HG03135 (cell line): ENCODE data around the gene CASK.

ENCODE experiments used
- ATAC-seq: cut with Tn5 transposase; IDR thresholded peaks from one replicate; pipeline ENCODE4 v1.9.1; 2021; ENCODE audit warnings: mild to moderate bottlenecking, moderate library complexity; ENCODE audit not compliant: unreplicated experiment

The CASK gene

GRCh38 chrX:41591906-41592305, 331.4 kb downstream of the CASK start:
- no peak for ATAC-seq

GRCh38 chrX:41590641-41591040, 332.7 kb downstream of the CASK start:
- no peak for ATAC-seq

DNA sequence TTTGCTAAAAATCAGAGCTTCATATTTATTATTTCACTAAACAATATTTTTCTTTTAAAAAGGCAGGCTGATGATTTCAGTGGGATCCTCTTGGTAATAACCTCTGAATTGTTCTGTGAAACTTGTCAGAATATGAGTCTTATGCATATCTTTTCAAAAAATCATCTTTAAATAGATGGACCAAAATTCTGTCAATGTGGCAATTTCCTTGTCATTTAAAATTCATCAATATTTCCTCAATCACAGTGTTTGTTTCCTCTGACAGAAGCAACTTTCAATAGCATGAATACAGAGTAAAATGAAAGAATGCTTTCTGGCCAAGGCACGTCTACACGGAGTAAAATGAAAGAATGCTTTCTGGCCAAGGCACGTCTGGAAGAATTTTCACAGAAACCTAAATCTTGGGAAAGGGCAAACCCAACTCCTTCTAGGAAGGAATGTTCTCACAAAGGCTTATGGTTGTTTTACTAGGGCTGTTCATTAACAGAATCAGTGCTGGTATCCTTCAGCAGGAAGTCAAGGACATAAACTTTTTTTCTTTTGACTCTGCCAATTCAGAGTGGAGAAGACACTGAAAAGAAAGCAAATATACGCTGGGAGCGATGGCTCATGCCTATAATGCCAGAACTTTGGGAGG, 333.6 kb downstream of the CASK start:
- ATAC-seq, result no peak

DNA sequence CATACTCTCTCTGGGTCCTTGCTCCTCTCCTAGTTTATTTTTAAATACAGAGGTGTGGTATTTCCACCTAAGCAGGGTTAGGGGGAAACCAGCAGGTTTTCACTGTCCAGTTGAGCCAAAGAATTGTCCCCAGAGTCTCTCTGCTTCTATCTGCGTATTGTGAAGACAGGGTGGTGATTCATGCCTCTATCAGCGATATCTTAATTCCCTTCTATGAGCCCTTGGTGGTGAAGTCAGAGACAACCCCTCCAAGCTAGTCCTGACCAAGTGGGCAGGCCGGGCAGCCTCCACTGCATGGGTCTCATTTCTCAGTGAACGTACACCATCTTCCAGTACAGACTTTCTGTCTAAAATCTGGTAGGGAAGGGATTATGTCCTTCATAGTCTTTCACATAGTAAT, 335.1 kb downstream of the CASK start:
- no peak for ATAC-seq

GRCh38 chrX:41580423-41581064, 342.8 kb downstream of the CASK start:
- ATAC-seq, result no peak

DNA sequence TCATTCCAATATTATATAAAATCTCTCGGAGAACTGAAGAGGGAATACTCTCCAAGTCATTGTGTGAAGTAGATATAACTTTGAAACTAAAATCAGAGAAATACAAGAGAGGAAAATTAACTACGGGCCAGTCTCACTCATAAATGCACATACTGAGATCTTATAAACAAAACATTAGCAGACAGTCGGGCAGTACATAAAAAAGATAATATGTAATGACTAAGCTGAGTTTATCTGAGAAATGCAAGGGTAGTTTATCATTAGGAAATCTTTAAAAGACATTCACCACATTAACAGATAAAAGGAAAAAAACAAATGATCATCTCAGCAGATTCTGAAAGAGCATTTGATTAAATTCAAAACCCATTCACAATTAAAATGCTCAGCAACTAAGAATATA, 359.5 kb downstream of the CASK start:
- ATAC-seq, result no peak

- ATAC-seq, result peak; percentile 90
Observed at GRCh38 chrX:41561045-41561444, 362.3 kb downstream of the CASK start.

DNA sequence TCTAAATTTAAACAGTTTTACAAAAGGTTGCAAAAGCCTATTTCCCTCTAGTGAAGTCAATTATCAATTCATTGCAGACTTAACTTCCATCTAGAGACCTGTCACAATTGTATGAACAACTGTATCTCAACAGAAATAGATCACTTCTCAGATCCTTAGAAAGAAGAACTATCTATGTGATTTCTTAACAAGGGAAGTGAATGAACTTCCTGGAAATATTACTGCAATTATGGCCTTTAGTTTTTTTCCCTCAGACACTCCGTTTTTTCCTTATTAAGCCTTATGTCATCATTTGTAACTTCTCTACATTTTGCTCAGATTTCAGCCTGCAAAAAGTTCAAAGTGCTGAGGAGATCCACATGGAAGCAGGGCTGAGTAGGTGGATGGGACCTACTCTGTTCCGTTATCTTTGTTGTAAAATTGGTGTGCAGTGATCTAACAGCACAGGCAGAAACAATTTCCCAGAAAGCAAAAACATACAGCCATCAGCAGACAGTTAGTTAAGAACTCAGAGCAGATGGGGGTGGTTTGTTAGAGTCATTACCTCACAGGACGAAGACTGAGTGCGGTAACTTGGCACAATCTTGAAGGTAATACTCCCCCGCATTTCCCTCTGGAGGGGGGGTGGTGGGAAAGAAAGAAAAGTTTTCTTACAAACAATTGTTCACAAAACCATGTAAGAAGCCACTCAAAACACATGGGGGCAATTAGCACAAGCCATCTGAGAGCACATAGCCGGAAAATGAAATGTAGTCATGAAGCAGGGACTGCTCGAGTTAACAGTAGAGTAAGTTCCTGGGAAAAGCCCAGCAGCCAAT, 363.9 kb downstream of the CASK start:
- ATAC-seq, result no peak

DNA sequence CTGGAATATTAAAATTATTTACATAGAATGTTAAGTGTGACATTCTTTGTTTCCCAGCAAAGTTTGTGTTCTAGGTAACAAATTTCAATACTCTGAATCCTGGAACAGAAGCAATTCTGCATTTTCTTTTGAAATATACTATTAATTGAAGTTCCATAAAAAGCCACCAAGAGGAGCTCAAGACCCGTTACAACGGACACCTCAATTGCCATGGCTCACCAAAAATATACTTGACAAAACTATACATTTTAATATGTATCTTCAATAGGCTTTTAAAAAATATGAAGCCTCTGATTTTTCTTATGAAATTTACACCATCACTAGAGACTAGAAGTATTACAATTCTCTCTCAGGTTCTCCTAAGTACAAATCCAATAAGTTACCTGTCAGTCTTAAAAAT, 364.8 kb downstream of the CASK start:
- no peak for ATAC-seq

DNA sequence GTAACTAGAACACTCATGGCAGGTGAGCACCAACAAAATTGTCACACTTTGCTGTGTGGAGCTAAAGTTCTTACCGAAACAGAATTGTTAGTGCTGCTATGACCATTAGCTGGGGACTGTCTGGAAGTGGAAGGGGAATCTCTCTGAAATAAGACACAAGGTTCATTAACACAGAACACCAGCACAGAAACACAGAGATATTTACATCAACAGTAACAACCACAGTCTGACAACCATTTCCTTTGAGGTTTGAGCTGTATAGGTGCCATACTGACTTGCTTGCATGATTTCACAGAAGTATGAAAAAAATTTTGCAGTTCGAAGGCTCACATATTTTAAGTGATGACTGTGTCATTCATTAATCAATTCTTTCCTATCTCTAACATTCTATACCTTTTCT, 366.4 kb downstream of the CASK start:
- no peak for ATAC-seq

DNA sequence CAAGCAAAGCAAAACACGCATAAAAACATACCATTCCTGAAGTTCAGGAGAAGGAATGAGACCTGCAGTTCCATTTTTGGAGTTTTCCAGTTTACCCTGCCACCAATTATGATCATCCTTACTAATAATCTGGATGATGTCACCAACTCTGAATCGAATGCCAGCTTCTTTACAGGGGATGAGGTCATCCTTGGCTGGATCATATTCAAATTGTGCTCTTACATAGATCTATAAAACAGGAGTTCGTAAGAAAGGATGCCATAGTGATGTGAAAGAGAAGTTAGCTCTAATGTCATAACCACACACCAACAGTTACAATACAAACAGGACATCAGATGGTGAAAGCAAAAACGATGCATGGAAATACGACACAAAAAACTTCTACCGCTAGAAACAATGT, 369.7 kb downstream of the CASK start:
- no peak for ATAC-seq

- ATAC-seq, result no peak
Observed at GRCh38 chrX:41548411-41548810, 374.9 kb downstream of the CASK start.

GRCh38 chrX:41543668-41544067, 379.7 kb downstream of the CASK start:
- no peak for ATAC-seq

GRCh38 chrX:41543025-41543424, 380.3 kb downstream of the CASK start:
- no peak for ATAC-seq

DNA sequence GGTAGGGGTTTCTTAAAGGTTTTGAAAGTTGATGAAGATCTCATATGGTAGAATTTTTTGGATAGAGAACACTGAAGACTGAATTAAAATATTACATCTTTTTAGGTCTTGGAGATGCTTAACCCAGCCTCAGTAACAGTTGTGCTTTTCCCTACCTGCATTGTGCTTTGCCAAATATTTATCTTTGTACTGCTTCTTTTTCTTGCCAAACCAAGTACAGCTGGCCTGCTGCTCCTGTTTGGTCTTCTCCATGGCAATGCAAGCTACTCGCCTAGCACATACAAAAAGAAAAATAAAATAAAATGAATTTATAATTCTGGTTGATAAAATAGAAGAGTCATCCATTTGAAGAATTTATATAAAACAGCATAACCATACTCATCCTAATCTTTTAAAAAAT, 380.8 kb downstream of the CASK start:
- no peak for ATAC-seq

- ATAC-seq, result no peak
Observed at GRCh38 chrX:41542135-41542534, 381.2 kb downstream of the CASK start.

- no peak for ATAC-seq
Observed at GRCh38 chrX:41541386-41541785, 382.0 kb downstream of the CASK start.

- no peak for ATAC-seq
Observed at GRCh38 chrX:41538707-41539106, 384.6 kb downstream of the CASK start.

DNA sequence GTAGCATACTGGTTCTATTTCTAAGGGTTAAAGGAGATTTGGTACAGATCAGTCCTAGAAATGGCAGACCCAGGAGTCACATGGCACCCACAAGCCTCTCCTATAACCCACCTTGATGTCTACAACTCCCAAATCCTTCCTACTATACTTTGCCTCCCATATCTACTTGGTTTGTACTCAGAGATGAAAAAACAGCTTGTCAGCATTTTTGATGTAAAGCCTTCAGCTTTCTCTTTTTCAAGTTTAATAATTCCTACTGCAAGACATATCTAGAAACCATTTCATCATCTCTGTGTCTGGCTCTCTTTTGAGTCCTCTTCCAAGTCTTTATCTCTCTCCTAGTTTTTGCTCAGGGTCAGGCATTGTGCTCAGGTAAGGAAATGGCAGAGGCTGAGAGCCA, 393.3 kb downstream of the CASK start:
- no peak for ATAC-seq

DNA sequence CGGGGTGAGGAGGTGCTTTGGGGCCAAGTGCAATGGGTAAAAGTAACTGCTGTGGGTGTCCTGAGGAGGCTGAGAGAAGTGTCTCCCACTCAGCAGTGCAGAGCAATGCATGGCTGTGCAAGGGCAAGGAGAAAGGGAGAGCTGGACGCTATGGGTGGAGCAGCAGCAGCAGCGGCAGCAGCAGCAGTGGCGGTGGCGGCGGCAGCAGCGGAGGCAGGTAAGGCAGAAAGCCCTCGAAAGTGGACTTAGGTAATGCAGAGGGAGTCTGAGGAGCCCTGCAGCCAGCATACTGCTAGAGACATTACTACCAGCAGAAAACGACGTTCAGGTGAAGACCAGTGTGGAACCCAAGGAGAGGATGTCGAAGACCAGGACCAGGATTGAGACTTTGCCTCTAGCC, 394.1 kb downstream of the CASK start:
- ATAC-seq, result no peak

- no peak for ATAC-seq
Observed at GRCh38 chrX:41528784-41529183, 394.6 kb downstream of the CASK start.

DNA sequence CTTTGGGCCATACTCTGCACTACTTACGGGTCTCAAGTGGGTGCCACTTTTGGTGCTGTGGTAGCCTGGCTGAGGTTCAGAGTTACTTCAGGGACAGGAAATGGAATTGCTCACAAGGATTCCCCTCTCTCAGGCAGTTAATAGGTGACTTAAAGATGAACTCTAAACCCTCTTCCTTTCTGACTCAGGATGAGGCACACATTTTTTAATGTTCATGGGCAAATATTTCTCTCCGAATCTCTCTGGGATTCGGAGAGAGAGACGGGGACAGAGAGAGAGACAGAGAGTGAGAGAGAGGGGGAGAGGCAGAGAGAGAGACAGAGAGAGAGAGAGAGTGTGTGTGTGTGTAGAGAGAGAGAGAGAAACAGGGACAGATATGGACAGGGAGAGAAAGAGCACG, 396.4 kb downstream of the CASK start:
- ATAC-seq, result no peak
